ENCODE data around the gene PDSS1.

Gene PDSS1

DNA sequence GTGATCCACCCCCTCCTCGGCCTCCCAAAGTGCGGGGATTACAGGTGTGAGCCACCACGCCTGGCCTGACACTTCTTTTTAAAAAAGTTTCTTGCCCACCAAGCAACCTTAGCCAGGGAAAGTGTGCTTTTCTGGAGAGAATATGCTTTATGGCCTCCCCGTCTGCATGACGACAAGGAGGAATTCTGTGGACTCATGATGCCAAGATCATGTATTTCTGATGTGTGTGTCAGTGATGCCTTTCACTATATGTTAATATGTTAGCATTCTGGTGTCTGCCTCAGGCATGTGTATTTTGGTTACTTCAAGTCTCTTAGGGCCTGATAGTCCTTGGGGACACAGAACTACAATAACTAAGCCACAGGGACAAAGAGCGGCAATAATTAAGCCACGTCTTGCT lies 2.1 kb downstream of the PDSS1 start:
- DNase-seq (ENCODE audit: low read depth), result no peak

DNA sequence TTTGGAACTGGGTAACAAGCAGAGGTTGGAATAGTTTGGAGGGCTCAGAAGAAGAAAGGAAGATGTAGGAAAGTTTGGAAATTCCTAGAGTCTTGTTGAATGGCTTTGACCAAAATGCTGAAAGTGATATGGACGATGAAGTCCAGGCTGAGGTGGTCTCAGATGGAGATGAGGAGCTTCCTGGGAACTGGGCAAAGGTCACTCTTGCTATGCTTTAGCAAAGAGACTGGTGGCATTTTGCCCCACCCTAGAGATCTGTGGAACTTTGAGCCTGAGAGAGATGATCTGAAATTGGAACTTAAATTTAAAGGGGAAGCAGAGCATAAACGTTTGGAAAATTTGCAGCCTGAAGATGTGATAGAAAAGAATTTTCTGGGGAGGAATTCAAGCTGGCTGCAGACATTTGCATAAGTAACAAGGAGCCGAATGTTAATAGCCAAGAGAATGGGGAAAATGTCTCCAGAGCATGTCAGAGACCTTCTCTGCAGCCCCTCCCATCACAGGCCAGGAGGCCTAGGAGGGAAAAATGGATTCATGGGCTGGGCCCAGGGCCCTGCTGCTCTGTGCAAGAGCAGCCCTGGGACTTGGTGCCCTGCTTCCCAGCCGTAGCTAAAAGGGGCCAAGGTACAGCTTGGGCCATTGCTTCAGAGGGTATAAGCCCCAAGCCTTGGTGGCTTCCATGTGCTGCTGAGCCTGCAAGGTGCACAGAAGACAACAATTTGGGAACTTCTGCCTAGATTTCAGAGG lies 3.6 kb downstream of the PDSS1 start:
- no peak for DNase-seq (ENCODE audit: low read depth)

DNA sequence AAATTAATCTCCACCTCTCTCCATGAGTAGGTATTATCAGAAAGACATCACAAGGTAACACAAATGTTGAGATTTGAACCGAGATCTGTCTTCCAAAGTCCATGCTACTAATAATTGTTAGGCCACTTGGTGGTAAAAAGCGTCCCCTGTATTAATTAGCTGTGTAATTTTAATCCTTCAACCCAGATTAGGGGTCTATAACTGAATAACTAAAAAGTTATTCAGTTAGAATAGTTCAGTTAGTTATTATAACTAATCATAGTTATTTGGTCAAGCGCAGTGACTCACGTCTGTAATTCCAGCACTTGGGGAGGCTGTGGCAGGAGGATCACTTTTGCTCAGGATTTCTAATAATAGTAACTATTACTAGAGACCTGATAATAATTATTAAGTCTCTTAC lies 5.6 kb downstream of the PDSS1 start:
- no peak for DNase-seq (ENCODE audit: low read depth)

DNA sequence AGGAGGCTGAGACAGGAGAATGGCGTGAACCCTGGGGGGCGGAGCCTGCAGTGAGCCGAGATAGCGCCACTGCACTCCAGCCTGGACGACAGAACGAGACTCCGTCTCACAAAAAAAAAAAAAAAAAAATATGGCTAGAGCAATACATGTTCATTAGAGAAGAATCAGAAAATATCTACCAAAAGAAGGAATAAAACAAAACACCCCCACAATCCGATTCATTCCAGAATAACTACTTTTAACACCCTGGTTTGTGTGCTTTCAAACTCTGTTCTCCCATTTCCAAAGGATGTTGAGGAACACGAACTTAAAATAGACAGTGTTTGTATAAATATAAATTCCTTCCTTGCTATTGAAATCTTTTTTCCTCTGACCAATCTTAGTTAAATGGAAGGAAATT lies 6.5 kb downstream of the PDSS1 start:
- no peak for DNase-seq (ENCODE audit: low read depth)

DNA sequence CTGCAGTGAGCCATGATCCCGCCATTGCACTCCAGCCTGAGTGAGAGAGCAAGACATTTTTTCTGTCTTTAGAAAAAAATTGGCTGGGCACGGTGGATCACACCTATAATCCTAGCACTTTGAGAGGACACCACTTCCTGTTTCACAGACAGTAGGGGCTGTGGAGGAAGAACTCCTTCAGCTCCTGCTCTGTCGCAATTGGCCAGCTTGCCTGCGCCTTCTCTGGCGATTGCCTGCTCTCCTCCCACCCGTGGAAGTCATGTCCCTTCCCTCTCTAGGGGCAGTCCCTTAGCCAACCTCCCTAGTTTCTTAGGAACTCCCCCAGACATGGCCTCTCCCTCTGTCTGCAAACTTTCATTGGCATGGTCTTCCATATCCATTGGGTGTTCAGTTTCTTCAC lies 8.7 kb downstream of the PDSS1 start:
- DNase-seq (ENCODE audit: low read depth), result no peak

DNA sequence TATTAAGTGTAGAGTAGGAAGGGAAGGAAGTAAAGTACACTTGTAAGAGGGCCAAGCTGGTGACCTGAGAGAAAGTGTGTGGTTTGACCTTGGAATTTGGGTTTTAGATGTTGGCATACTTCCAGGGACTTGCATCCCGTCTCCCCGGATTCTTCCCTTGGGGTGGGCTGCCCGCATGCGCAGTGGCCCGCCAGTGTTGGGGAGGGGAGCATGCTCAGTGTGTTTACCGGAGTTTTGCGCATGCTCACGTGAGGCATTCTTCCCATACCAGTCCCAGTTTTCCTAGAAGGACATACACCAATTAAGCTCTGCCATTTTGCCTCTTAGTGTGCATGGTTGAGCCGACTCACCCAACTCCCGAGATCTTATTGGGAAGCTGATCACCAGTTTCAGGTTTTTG lies 9.4 kb downstream of the PDSS1 start:
- DNase-seq (ENCODE audit: low read depth), result no peak

DNA sequence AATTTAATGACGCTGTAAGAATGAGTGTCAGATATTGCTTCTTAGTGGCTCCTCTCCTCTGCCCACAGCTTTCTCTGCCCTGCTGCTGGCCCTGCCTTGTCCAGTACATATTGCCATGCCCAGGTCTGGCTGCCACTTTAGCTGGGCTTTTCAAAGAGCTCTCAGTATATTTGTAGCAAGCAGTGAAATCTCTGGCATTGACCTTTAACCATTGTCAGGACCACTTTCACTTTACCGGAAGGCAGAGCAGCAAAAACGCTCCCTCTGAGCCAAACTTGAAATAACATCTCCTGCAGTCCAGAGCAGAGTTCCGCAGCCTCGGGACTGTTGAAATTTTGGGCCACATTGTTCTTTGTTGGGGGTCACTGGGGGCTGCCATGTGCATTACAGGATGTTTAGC lies 13.8 kb downstream of the PDSS1 start:
- DNase-seq (ENCODE audit: low read depth), result no peak

DNA sequence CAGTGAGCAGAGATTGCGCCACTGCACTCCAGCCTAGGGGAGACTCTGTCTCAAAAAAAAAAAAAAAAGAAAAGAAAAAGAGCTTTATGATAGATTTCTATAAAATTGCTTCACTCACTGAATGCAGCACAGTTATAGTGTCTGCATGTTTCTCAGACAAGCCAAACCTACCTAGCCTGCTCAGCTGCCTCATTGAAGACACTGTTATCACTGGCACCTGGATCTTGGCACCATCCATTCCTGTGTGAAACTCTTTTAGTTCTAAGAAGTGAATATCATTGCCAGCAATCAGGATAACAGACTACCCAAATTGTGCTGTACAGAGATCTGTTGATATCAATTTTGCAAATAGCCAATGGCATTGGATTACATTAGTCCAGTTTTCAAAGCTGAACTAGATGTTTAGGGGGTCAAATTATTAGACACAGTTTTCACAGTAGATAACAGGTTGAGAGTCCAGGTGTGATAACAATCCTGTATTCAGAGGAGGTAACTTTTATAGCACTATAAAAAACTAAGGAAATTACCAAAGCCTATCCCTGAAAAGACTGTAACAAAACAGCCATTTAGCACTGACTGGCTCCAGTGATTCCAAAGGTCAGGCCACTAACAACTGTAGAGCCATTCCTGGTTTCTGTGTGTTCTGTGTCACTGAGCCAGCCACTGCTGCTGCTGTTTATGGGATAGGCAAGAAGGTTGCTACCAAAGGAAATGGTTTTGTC lies 17.1 kb downstream of the PDSS1 start:
- no peak for DNase-seq (ENCODE audit: low read depth)

DNA sequence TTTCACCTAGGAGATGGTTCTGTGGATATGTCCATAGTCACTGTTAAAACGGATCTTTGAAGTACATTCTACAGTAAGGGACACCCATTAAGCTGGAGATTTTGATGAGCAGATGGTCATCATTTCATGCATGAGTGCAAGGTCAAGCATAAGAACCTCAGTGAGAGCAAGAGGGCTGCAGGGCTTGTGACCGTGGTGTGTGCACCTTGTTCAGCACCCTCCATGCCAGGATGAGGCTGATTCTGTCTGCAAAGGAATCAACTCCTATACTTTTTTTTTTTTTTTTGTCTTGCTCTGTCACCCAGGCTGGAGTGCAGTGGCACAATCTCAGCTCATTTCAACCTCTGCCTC lies 17.6 kb downstream of the PDSS1 start:
- DNase-seq (ENCODE audit: low read depth), result no peak

DNA sequence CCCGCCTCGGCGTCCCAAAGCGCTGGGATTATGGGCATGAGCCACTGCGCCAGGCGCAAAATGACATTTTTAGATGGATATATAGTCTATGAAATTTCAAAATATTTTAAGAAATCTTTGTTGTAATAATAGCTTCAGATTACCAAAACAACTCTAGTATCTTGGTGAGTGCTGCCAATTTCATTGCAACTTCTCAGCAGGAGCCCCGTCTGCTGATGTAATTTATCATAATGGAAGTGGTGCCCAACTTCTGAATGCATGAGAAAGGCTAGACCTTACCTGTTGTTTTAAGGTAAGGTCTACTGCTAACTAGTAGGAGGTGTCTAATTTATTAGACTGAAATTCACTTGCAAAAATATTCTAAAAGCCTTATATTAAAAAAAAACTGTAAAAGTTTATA lies 20.0 kb downstream of the PDSS1 start:
- DNase-seq (ENCODE audit: low read depth), result no peak

DNA sequence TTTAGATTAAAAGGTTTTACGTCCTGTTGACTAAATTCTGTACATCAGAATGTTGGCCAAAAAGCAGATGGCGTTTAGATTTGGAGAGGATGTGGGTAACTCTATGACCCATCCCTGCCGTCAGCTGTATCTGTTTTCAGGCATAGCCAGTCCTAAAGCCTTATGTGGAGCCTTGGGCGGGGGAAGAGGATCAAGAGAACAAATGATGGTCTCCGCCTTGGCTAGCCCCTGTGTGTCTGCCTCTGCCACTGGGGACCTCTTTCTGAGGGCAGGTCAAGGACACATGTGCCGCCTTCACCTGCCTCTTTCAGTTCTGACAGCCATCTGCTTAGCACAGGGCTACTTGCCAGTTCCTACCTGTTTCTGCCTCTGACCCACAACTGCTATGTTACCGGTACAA lies 24.1 kb downstream of the PDSS1 start:
- DNase-seq (ENCODE audit: low read depth), result no peak

DNA sequence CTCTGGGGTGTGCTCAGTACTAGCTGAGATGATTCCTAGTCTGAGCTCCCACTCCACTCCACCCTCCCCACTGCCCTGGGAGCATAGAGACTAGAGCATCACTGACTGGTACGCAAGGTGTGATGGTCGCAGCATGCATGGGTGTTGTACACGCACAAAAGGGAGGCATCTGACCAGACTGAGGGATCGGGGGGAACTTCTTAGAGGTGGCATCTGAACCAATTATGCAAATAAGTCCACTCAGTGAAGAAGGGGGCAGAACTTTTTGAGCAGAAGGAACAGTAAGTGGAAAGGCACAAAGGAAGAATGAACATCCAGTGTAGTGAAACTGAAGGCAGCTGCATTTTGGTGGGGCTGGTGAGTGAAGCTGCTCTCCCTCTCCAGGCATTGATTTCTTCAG lies 25.5 kb downstream of the PDSS1 start:
- no peak for DNase-seq (ENCODE audit: low read depth)

DNA sequence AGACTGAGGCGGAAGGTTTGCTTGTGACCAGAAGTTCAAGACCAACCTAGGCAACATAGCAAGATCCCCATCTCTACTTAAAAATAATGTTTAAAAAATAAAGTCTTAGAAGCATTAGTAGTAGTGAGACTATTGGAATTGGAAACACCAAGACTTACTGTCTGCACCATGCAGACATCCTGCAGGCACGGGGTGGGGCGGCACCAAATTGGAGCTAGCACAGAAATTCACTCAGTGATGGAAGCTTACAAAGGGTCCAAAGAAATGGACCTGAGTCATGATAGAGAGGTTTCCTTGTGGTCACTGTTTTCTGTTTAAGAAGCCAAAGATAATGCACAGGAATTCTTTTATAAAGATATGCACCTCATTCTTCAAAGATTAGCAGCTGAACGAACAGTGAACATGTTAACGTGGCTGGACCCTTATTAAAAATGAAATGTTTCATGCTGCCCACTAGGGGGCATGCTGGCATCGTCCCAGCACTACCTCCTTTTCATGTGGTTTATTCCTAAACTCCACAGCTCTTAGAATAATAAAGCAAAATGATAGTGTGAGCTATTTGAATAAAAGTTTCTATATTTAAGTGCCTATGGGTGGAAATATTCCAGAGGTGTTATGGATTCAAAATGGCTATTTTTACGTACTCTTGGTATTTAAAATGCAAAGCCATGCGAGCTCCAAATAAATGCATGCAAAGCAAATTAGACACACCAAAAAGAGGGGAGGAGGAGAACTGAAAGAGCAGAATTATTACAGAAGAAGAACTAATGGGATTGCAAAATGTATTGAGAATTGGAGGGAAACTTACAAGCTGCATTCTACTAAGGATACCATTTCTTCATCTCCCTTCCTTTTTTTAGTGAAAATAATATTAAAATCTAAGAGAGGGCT lies 28.6 kb downstream of the PDSS1 start:
- peak; percentile 24 for DNase-seq (ENCODE audit: low read depth)

DNA sequence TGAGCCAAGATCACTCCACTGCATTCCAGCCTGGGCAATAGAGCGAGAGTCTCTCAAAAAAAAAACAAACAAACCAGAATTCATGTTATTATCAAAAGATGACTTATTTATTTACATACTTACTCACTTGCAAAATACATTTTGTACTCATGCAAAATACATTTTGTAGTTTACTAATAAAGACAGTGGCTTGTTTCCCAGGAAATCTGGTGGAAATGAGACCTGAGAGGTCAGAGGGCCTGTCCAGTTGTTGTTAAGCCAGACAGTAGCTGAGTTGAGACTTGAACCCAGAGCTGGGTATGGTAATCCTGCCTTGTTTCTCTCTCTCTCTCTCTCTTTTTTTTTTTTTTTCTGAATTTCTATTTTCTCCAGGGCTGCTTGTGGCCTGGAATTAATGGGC lies 29.5 kb downstream of the PDSS1 start:
- no peak for DNase-seq (ENCODE audit: low read depth)

DNA sequence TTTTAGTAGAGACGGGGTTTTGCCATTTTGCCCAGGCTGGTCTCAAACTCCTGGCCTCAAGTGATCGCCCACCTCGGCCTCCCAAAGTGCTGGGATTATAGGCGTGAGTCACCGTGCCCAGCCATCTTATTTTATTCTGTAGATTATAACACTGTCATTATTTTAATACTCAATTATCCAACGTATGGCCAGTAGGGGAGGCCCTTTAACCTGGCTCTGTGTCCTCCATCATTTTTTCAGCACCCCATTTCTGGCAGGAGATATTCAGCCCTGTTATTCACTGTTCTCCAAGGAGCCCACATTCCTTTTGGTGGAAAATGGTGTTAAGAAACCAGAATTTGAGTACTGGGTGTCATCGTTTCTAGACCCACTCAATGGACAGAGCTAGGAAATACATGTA lies 31.5 kb downstream of the PDSS1 start:
- DNase-seq (ENCODE audit: low read depth), result no peak

DNA sequence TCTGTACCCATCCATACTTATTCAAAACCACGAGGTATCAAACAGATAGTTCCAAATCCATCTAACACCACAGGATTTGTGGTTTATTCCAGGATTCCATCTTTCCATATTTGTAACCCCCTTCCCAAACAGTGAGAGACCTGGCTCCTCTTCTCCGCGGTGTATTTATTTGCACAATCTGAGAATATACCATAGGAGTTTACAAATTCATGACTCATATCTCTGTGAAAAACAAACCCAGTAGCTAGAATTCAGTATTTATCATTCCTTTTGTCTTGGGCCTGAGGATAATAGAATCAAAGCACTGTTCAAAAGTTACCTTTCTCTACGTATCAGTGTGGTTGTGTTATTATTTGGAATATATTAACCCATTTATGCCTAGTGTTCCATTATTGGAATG lies 31.9 kb downstream of the PDSS1 start:
- no peak for DNase-seq (ENCODE audit: low read depth)

DNA sequence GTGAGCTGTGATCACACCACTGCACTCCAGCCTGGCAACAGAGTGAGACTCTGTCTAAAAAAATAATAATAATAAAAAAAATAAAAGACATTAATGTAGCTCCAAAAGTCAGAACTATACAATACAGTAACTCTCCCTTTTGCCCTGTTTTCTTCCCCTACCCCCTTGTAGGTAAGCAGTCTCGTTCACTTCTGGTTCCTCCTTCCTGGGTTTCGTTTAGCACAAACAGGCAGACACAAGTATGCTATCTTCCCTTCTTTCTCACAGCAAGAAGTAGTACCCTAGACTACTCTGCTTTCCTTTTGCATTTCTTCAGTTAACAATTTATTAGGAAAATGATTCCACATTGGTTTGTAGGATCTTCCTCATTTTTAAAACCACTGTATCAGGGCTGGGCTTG lies 33.1 kb downstream of the PDSS1 start:
- no peak for DNase-seq (ENCODE audit: low read depth)

DNA sequence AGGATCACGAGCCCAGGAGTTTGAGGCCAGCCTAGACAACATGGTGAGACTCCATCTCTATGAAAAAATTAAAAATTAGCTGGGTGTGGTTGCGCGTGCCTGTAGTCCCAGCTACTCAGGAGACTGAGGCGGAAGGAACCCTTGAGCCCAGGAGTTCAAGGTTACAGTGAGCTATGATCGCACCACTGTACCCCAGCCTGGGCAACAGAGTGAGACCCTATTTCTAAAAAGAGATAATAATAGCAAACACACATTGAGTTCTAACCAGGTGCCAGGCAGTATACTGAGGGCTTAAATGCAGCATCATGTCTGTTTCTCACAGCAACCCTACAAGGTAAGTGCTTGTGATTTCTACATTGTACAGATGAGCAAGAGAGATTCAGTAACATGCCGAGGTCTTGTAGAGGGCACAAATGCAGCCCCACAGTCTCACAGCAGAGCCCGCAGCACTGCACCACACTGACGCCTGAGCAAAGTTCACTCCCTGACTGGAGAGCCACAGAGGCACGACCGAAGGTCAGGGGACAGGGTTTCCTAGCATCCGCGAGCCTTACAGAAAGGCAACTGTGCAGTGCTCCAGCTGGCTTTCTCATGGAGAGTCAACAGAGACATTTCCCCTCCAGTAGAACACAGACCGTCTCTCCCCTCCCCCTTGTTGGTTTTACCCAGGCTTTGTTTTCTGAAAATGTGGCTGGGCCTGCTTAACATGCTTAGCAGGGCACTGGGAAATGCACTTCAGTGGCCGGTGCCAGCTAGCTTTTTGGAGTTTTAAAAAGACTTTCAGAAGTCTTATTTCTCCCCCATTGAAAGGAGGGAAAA lies 36.5 kb downstream of the PDSS1 start:
- no peak for DNase-seq (ENCODE audit: low read depth)

DNA sequence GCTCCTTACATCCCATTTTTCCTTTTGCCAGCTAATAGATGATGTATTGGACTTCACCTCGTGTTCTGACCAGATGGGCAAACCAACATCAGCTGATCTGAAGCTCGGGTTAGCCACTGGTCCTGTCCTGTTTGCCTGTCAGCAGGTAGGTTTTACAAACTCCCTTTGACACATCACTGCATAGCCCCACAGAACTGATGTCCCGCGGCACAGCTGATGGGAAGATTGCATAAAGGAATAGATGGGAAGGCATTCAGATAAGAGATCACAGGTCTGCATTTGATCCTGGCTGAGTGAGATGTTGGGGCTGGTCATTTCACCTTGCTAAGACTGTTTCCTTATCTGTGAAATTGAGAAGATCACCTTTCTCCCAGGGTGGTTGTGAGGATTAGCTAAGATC lies 37.9 kb downstream of the PDSS1 start:
- DNase-seq (ENCODE audit: low read depth), result no peak

DNA sequence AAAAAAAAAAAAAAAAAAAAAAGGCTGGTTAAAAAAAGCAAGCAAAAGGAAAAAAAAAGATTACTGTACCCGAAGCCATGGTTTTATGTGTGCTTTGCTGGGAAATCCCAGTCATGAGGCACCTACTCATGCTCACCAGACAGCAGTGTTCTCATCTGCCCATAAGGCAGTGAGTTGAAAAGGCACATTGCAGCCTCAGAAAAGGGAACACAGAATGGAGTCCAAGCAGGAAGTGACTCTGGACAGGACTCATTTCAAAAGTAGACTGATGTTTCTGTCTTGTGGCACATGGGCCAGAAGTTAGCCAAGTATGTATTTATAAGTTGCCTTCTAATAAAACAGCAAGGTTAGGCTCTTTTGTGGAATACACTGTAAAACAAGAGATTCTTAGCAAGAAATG lies 40.2 kb downstream of the PDSS1 start:
- peak; percentile 17 for DNase-seq (ENCODE audit: low read depth)

DNA sequence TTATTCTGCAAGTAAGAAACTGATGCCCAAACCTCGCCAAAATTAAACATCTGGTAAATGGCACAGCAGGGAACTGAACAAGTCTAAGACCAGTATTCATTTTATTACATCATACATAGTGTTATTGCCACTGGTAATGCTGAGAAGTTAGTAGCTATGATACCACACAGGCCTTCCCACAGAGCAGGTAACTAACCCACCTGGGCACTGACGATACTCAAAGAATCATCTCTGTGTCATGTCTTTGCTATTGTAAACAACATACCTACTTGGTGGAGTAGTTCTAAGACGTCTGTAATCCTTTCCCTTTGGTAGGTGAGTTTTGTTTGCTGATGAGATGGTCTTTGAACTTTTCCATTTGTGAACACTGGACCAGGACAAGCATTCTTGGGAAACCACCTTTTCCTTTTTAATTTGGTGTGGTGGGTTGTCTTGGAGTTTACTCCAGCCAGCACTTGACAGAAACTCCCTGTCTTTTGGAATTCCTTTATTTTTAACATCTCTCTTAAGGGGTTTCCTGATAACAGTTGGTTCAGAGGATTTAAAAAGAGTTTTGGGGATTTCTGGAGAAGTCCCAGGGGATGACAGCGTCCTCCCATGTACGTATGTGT lies 40.9 kb downstream of the PDSS1 start:
- DNase-seq (ENCODE audit: low read depth), result no peak

Measured in GM04504 (cell line).